SK-N-MC (cell line): ENCODE data around the gene ACTC1.
"Not testable (repeated sequence)": the region's sequence is repeated elsewhere in the genome, so short reads cannot be mapped to it uniquely, and the experiment has no call there.

Experiments used
- DNase-seq: peaks from one replicate; pipeline ENCODE4 v3.0.0-alpha.2; 2011; ENCODE audit warnings: low read depth, low spot score
- H3K27ac ChIP-seq: fragments of 200-600 bp; sonication (generic); 2 replicates; pipeline ENCODE4 v1.5.1; 2016; ENCODE audit warnings: mixed run types
- H3K36me3 ChIP-seq: fragments of 200-600 bp; sonication (generic); 2 replicates; pipeline ENCODE4 v1.6.1; 2017; ENCODE audit warnings: antibody characterized with exemption, low read length, mixed read lengths; ENCODE audit not compliant: insufficient read depth
- H3K4me3 ChIP-seq: fragments of 200-600 bp; sonication (generic); 2 replicates; pipeline ENCODE4 v1.5.1; 2016
- H3K9ac ChIP-seq: fragments of 200-600 bp; sonication (generic); 2 replicates; pipeline ENCODE4 v1.8.0; 2017; ENCODE audit warnings: mixed run types, mixed read lengths; ENCODE audit not compliant: insufficient read length
- H3K9me3 ChIP-seq: fragments of 200-600 bp; sonication (generic); 2 replicates; pipeline ENCODE4 v1.6.1; 2017; ENCODE audit warnings: low read depth, mild to moderate bottlenecking, antibody characterized with exemption, low read length, moderate library complexity, mixed read lengths
- EZH2 ChIP-seq: fragments of 200-600 bp; sonication (generic); IDR thresholded peaks from one replicate; pipeline ENCODE4 v1.6.1; 2017; ENCODE audit warnings: antibody characterized with exemption
- FOXP2 ChIP-seq: optimal IDR thresholded peaks from 2 replicates; pipeline ENCODE3; 2011; ENCODE audit warnings: mild to moderate bottlenecking, moderate library complexity; ENCODE audit not compliant: insufficient read depth; ENCODE audit errors: extremely low read length, control extremely low read depth
- POLR2AphosphoS5 ChIP-seq: IDR thresholded peaks from 2 replicates; pipeline ENCODE4 v1.6.1; 2012; ENCODE audit warnings: mild to moderate bottlenecking, low read depth, low read length, borderline replicate concordance

Gene ACTC1

DNA sequence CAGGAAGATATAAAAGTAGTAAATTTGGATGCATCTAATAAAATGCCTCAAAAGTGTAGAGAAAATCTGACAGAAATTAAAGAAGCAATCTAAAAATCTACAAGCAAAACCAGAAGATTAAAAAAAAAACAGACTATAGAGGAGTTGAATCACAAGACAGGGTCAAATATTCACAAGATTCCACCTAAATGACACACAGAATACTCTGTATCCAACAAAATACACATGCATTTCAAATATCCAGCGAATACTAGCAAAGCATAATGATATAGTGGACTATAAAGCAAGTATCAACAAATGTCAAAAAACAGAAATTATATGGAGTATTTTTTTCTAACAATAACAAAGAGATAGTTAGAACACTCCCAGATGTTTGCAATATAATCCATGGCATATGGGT, 20.5 kb upstream of the ACTC1 start:
- Histone ChIP-seq H3K9ac (no peak overlapping the region), H3K4me3 (no peak overlapping the region), H3K9me3 (no peaks in the 10 kb centered on the region), H3K27ac (no peak overlapping the region), H3K36me3 (no peaks in the 10 kb centered on the region)
- TF ChIP-seq FOXP2 (no peak), EZH2 (no peak), POLR2AphosphoS5 (no peak)
- no peak for DNase-seq

DNA sequence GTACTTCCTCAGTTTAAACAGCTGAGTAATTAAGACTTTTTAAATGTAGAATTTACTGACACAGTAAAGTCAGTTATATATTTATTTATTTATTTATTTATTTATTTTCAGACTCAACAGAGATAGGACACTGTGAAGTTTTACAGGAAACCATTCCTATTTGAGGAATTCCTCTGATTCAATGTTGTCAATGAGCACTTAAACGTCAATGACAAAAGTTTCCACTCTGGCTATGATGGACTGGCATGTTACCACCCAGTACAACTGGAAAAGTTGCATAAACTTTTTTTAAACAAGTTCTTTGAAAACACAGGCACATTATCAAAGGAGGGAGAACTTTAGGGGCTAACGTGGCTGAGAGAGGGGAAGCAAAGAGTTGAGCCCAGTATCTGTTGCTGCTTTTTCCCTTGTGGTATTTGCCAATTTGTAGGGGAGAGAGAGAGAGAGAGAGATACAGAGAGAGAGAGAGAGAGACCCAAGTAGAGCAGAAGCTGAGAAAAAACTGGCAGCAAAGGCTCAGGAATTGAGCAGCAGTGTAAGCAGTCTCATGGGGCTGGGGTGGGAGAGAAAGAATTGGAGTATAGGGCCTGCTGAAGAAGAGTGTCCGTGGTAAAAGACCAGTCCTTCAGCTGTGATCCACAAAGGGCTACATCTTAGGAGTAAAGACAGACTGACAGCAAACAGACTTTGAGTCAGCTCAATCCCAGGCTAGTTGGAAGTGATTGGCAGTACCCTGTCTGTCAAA, 18.3 kb upstream of the ACTC1 start:
- no peak for TF ChIP-seq POLR2AphosphoS5
- no peak for TF ChIP-seq FOXP2
- TF ChIP-seq EZH2 = no peak
- H3K9ac ChIP-seq = no peak overlapping the region
- no peak overlapping the region for H3K27ac ChIP-seq
- no peaks in the 10 kb centered on the region for H3K9me3 ChIP-seq
- no peak overlapping the region for H3K4me3 ChIP-seq
- DNase-seq = no peak
- H3K36me3 ChIP-seq = no peaks in the 10 kb centered on the region

DNA sequence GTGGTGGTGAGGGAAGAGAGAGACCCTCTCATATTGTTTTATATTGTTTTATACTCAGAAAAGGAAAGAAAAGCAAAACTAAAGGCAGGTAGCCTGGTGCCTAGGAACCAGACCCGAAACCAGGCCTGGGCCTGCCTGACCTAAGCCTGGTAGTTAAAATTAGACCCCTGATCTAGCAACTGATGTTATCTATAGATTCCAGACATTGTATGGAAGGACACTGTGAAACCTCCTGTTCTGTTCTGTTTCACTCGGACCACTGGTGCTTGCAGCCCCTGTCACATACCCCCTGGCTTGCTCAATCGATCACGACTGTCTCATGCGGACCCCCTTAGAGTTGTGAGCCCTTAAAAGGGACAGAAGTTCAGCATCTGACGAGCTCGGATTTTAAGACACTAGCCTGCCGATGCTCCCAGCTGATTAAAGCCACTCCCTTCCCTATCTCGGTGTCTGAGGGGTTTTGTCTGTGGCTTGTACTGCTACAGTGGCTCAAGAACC, 17.6 kb upstream of the ACTC1 start:
- H3K36me3 ChIP-seq, H3K9me3 ChIP-seq, H3K4me3 ChIP-seq, H3K27ac ChIP-seq, DNase-seq, H3K9ac ChIP-seq: not testable (repeated sequence)

DNA sequence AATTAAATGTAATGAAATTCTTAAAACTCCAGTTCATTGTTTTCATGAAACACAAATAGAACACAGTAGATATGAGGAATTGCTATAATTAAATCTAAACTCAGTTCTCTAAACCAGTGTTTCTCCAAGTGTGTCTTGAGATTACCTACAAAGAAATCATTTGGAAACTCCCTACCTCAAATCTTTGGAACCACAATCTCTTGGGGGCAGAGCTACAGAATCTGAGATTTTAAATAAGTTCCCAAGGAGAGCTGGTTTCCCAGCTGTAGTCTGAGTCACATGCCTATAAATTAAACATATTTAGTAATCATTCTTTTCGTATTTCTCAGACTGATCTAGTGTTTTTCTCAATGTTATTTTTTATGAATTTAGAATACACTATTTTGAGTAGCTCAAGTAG, 17.0 kb upstream of the ACTC1 start:
- H3K9me3 ChIP-seq = no peaks in the 10 kb centered on the region
- no peak for TF ChIP-seq POLR2AphosphoS5
- no peak for TF ChIP-seq FOXP2
- no peak for TF ChIP-seq EZH2
- no peak overlapping the region for H3K9ac ChIP-seq
- H3K36me3 ChIP-seq = no peaks in the 10 kb centered on the region
- DNase-seq = no peak
- no peak overlapping the region for H3K27ac ChIP-seq
- H3K4me3 ChIP-seq = no peak overlapping the region

DNA sequence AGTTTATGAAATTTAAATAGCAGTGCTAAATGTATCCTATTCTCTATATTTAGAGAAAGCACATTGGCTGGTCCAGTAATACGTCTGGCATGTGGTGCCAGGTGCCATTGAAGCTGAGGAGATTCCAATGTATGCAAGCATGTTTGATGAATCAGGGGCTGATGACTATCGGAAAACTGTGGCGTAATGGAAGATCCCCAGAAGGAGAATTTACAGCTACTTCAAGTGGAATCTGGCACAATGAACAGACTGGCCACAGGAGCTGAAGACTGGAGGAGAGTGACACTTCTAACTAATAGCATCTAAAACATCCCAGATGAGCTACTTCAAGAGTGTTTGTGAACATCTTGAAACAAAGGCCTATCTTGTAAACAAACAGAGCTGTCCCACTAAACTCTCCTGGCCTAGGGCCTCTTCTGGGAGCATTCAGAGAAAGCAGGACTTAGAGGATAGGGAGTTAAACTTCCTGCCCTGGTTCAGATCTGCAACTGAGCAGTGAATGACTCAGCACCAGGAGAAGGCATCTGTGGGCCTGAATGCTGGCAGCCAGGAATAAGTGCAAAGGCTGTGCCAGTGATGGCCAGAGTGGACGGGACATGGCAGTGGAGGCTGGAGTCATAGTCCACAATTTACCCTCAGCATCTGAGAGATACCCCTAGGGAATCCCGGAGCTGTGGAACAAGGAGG, 15.2 kb upstream of the ACTC1 start:
- no peak for DNase-seq
- no peak overlapping the region for H3K27ac ChIP-seq
- TF ChIP-seq POLR2AphosphoS5 (no peak), FOXP2 (no peak), EZH2 (no peak)
- H3K9ac ChIP-seq = no peak overlapping the region
- H3K9me3 ChIP-seq = no peaks in the 10 kb centered on the region
- H3K36me3 ChIP-seq = no peaks in the 10 kb centered on the region
- no peak overlapping the region for H3K4me3 ChIP-seq

DNA sequence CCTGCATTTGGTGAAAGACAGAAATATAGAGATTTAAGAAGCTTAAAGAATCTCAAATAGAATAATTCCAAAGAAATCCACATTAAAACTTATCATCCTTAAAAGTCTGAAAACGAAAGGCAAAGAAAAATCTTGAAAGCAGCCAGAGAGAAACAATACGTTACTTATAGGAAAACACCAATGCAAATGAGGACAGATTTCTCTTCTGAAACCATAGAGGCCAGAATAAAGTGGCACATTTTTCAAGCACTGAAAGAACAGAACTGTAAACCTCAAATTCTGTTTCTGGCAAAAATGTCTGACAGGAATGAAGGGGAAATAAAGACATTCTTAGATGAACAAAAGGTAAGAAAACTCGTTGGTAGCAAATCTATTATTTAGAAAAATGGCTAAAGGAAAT, 13.8 kb upstream of the ACTC1 start:
- TF ChIP-seq EZH2 (no peak), FOXP2 (no peak), POLR2AphosphoS5 (no peak)
- DNase-seq = no peak
- Histone ChIP-seq H3K27ac (no peak overlapping the region), H3K9me3 (no peaks in the 10 kb centered on the region), H3K4me3 (no peak overlapping the region), H3K9ac (no peak overlapping the region), H3K36me3 (no peaks in the 10 kb centered on the region)

DNA sequence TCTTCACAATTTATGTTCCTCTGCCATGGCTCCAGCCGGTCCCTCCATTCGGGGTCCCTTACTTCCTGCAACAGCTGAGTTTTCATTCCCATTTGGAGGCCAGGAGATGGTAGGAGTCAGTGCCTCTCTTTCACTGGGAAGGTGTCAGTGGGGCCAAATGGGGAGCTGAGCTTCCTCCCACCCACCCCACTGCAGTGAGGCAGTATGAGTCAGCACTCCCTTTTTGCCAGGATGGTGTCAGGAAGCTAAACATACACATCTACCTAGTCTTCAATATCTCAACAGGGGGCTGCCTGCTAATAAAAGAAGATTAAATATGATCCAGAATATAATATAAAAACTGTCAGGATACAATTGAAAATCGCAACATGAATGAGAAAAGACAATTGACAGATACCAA, 12.7 kb upstream of the ACTC1 start:
- no peak overlapping the region for H3K4me3 ChIP-seq
- TF ChIP-seq EZH2 = no peak
- no peak for TF ChIP-seq FOXP2
- no peak for TF ChIP-seq POLR2AphosphoS5
- H3K9me3 ChIP-seq = no peaks in the 10 kb centered on the region
- no peak overlapping the region for H3K9ac ChIP-seq
- H3K36me3 ChIP-seq = no peaks in the 10 kb centered on the region
- DNase-seq = no peak
- no peak overlapping the region for H3K27ac ChIP-seq

DNA sequence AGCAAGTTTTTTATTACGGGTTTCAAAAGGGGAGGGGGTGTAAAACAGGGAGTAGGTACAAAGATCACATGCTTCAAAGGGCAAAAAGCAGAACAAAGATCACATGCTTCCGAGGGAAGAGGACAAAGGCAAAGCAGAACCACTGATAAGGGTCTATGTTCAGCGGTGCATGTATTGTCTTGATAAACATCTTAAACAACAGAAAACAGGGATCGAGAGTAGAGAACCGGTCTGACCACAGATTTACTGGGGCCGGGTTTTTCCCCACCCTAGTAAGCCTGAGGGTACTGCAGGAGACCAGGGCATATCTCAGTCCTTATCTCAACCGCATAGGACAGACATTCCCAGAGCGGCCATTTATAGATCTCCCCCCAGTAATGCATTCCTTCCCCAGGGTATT, 11.9 kb upstream of the ACTC1 start:
- not testable (repeated sequence) for H3K9me3 ChIP-seq, H3K36me3 ChIP-seq, H3K9ac ChIP-seq, H3K27ac ChIP-seq, H3K4me3 ChIP-seq, DNase-seq

DNA sequence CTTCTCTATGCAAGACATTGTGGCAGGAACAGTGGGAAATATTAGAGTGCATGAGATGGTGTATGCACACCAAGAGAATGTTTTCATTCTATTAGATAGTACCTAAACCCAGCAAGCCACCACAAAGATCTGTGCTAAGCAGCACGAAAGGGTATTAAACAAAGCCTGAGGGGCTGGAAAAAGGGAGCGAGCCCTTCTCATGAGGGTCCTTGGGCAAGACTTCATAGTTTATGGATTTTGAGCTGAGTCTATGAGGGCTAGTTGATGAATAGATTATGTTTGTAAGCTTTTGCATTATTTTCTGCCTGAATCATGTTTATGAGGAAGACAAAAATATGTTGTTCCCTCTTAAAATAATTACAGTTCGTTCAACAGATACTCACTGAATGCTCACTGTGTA, 9.4 kb upstream of the ACTC1 start:
- TF ChIP-seq POLR2AphosphoS5 = no peak
- no peak for TF ChIP-seq EZH2
- no peak for TF ChIP-seq FOXP2
- Histone ChIP-seq H3K9me3 (no peaks in the 10 kb centered on the region), H3K36me3 (no peaks in the 10 kb centered on the region), H3K9ac (no peak overlapping the region), H3K4me3 (no peak overlapping the region), H3K27ac (no peak overlapping the region)
- DNase-seq = no peak

DNA sequence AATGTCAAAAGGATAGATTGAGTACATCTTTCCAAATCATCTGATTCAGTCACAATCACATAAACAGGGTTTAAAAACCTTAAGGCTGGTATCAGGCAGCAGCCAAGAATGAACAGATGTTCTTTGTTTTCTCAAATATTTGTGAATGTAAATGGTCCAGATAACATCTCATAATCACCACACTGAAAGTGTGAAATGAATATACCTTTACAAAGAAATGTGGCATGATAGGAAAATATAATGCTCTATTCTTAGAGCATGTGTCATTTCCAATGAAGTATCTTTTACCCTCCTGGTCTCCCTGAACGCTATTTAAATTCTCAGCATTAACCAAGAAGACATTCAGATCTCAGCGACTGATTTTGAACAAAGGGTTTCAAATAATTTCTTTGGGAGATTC, 8.8 kb upstream of the ACTC1 start:
- no peak for DNase-seq
- no peak overlapping the region for H3K4me3 ChIP-seq
- TF ChIP-seq EZH2 (no peak), FOXP2 (no peak), POLR2AphosphoS5 (no peak)
- no peaks in the 10 kb centered on the region for H3K36me3 ChIP-seq
- no peaks in the 10 kb centered on the region for H3K9me3 ChIP-seq
- no peak overlapping the region for H3K27ac ChIP-seq
- H3K9ac ChIP-seq = no peak overlapping the region
